ENCODE results near the gene TMEM150C. TPM values are rescaled to one million over a fixed set of nuclear protein-coding genes. Genes with fewer than 3 reads are reported as not detected.
"Not testable (repeated sequence)": the region's sequence is repeated elsewhere in the genome, so short reads cannot be mapped to it uniquely, and the experiment has no call there.

The TMEM150C gene
- total RNA-seq, 1 donor from 2014 or later: not detected

- intact Hi-C loops (cut with micrococcal nuclease); H3K27me3 Mint-ChIP-seq (ENCODE audit: insufficient read depth); H3K4me3 Mint-ChIP-seq; H3K4me1 Mint-ChIP-seq (ENCODE audit: low read depth); DNase-seq (ENCODE audit: low spot score); H3K9me3 Mint-ChIP-seq; H3K36me3 Mint-ChIP-seq (ENCODE audit: low read depth); H3K27ac Mint-ChIP-seq: not testable (repeated sequence)
Observed at GRCh38 chr4:82477469-82477868, 84.3 kb downstream of the TMEM150C start.

GRCh38 chr4:82475931-82476330, 85.9 kb downstream of the TMEM150C start:
- H3K4me1 Mint-ChIP-seq (ENCODE audit: low read depth); intact Hi-C loops (cut with micrococcal nuclease); H3K36me3 Mint-ChIP-seq (ENCODE audit: low read depth); H3K27ac Mint-ChIP-seq; DNase-seq (ENCODE audit: low spot score); H3K27me3 Mint-ChIP-seq (ENCODE audit: insufficient read depth); H3K9me3 Mint-ChIP-seq; H3K4me3 Mint-ChIP-seq: not testable (repeated sequence)

GRCh38 chr4:82473621-82474164, 88.1 kb downstream of the TMEM150C start:
- intact Hi-C loops (cut with micrococcal nuclease): no loop called here
- Mint-ChIP-seq H3K9me3 (no peaks in the 10 kb centered on the region), H3K27ac (no peak overlapping the region), H3K4me3 (no peak overlapping the region), H3K4me1 (ENCODE audit: low read depth) (no peaks in the 10 kb centered on the region), H3K27me3 (ENCODE audit: insufficient read depth) (no peaks in the 10 kb centered on the region), H3K36me3 (ENCODE audit: low read depth) (no peaks in the 10 kb centered on the region)
- no peak for DNase-seq (ENCODE audit: low spot score)

- H3K27ac Mint-ChIP-seq; intact Hi-C loops (cut with micrococcal nuclease); DNase-seq (ENCODE audit: low spot score); H3K4me3 Mint-ChIP-seq; H3K4me1 Mint-ChIP-seq (ENCODE audit: low read depth); H3K27me3 Mint-ChIP-seq (ENCODE audit: insufficient read depth); H3K9me3 Mint-ChIP-seq; H3K36me3 Mint-ChIP-seq (ENCODE audit: low read depth): not testable (repeated sequence)
Observed at GRCh38 chr4:82473080-82473479, 88.7 kb downstream of the TMEM150C start.

GRCh38 chr4:82469791-82470345, 91.9 kb downstream of the TMEM150C start:
- Mint-ChIP-seq H3K27ac (no peak overlapping the region), H3K36me3 (ENCODE audit: low read depth) (peaks cover 5% of the 10 kb centered on the region), H3K27me3 (ENCODE audit: insufficient read depth) (no peaks in the 10 kb centered on the region), H3K9me3 (no peaks in the 10 kb centered on the region), H3K4me3 (no peak overlapping the region), H3K4me1 (ENCODE audit: low read depth) (no peaks in the 10 kb centered on the region)
- intact Hi-C loops (cut with micrococcal nuclease): loop anchor here (10.0 kb wide), 3 partner anchors 385 to 815 kb away; partner anchors contain the start of genes COPS4 and COQ2
- DNase-seq (ENCODE audit: low spot score): no peak

GRCh38 chr4:82467471-82467870, 94.3 kb downstream of the TMEM150C start:
- Mint-ChIP-seq H3K36me3 (ENCODE audit: low read depth) (peaks cover 11% of the 10 kb centered on the region), H3K27ac (no peak overlapping the region), H3K4me1 (ENCODE audit: low read depth) (no peaks in the 10 kb centered on the region), H3K9me3 (no peaks in the 10 kb centered on the region), H3K27me3 (ENCODE audit: insufficient read depth) (no peaks in the 10 kb centered on the region), H3K4me3 (no peak overlapping the region)
- intact Hi-C loops (cut with micrococcal nuclease): loop anchor here (10.0 kb wide), 3 partner anchors 387 to 817 kb away; partner anchors contain the start of genes COPS4 and COQ2
- DNase-seq (ENCODE audit: low spot score): no peak

GRCh38 chr4:82463221-82463620, 98.6 kb downstream of the TMEM150C start:
- H3K4me1 Mint-ChIP-seq (ENCODE audit: low read depth): peaks cover 5% of the 10 kb centered on the region
- no peak overlapping the region for H3K27ac Mint-ChIP-seq
- H3K27me3 Mint-ChIP-seq (ENCODE audit: insufficient read depth): no peaks in the 10 kb centered on the region
- no peak for DNase-seq (ENCODE audit: low spot score)
- no peaks in the 10 kb centered on the region for H3K9me3 Mint-ChIP-seq
- H3K4me3 Mint-ChIP-seq: no peak overlapping the region
- peaks cover 22% of the 10 kb centered on the region for H3K36me3 Mint-ChIP-seq (ENCODE audit: low read depth)
- intact Hi-C loops (cut with micrococcal nuclease): loop anchor here (2.0 to 10.0 kb wide), 4 partner anchors 32 to 822 kb away; partner anchors contain the start of genes COPS4, COQ2, ENOPH1 and HNRNPDL

- peak; percentile 65 for DNase-seq (ENCODE audit: low spot score)
- intact Hi-C loops (cut with micrococcal nuclease): loop anchor here (1.0 to 10.0 kb wide), 5 partner anchors 32 to 822 kb away; partner anchors contain the start of genes COPS4, COQ2, ENOPH1 and HNRNPDL
- Mint-ChIP-seq H3K27me3 (ENCODE audit: insufficient read depth) (no peaks in the 10 kb centered on the region), H3K27ac (no peak overlapping the region), H3K9me3 (no peaks in the 10 kb centered on the region), H3K4me3 (no peak overlapping the region), H3K4me1 (ENCODE audit: low read depth) (peaks cover 5% of the 10 kb centered on the region), H3K36me3 (ENCODE audit: low read depth) (peaks cover 22% of the 10 kb centered on the region)
Observed at GRCh38 chr4:82462415-82462831, 99.4 kb downstream of the TMEM150C start.

- no peaks in the 10 kb centered on the region for H3K9me3 Mint-ChIP-seq
- H3K4me1 Mint-ChIP-seq (ENCODE audit: low read depth): peaks cover 5% of the 10 kb centered on the region
- H3K27ac Mint-ChIP-seq: peak overlapping the region; percentile 3
- H3K4me3 Mint-ChIP-seq: no peak overlapping the region
- H3K36me3 Mint-ChIP-seq (ENCODE audit: low read depth): peaks cover 23% of the 10 kb centered on the region
- no peak for DNase-seq (ENCODE audit: low spot score)
- no peaks in the 10 kb centered on the region for H3K27me3 Mint-ChIP-seq (ENCODE audit: insufficient read depth)
- intact Hi-C loops (cut with micrococcal nuclease): loop anchor here (1.0 to 10.0 kb wide), 5 partner anchors 31 to 823 kb away; partner anchors contain the start of genes COPS4, COQ2, ENOPH1 and HNRNPDL
Observed at GRCh38 chr4:82461710-82462109, 100.1 kb downstream of the TMEM150C start.

- Mint-ChIP-seq H3K9me3 (no peaks in the 10 kb centered on the region), H3K27ac (no peak overlapping the region), H3K4me3 (no peak overlapping the region)
Observed at GRCh38 chr4:82458729-82459128, 103.1 kb downstream of the TMEM150C start.

GRCh38 chr4:82457266-82457665, 104.5 kb downstream of the TMEM150C start:
- Mint-ChIP-seq H3K4me1 (ENCODE audit: low read depth) (peaks cover 5% of the 10 kb centered on the region), H3K9me3 (no peaks in the 10 kb centered on the region), H3K27me3 (ENCODE audit: insufficient read depth) (no peaks in the 10 kb centered on the region), H3K36me3 (ENCODE audit: low read depth) (peaks cover 29% of the 10 kb centered on the region), H3K27ac (no peak overlapping the region), H3K4me3 (no peak overlapping the region)
- intact Hi-C loops (cut with micrococcal nuclease): no loop called here
- DNase-seq (ENCODE audit: low spot score): no peak

More at GRCh38 chr4:82458729-82459128, 103.1 kb downstream of the TMEM150C start:
- DNase-seq (ENCODE audit: low spot score): no peak
- peaks cover 5% of the 10 kb centered on the region for H3K4me1 Mint-ChIP-seq (ENCODE audit: low read depth)
- H3K36me3 Mint-ChIP-seq (ENCODE audit: low read depth): peaks cover 27% of the 10 kb centered on the region
- H3K27me3 Mint-ChIP-seq (ENCODE audit: insufficient read depth): no peaks in the 10 kb centered on the region
- intact Hi-C loops (cut with micrococcal nuclease): no loop called here

GRCh38 chr4:82452026-82452425, 109.8 kb downstream of the TMEM150C start:
- Mint-ChIP-seq H3K27me3 (ENCODE audit: insufficient read depth) (no peaks in the 10 kb centered on the region), H3K4me1 (ENCODE audit: low read depth) (peaks cover 24% of the 10 kb centered on the region), H3K27ac (no peak overlapping the region), H3K4me3 (no peak overlapping the region), H3K9me3 (no peaks in the 10 kb centered on the region), H3K36me3 (ENCODE audit: low read depth) (peaks cover 51% of the 10 kb centered on the region)
- intact Hi-C loops (cut with micrococcal nuclease): no loop called here
- no peak for DNase-seq (ENCODE audit: low spot score)

GRCh38 chr4:82450966-82451755, 110.6 kb downstream of the TMEM150C start:
- peaks cover 24% of the 10 kb centered on the region for H3K4me1 Mint-ChIP-seq (ENCODE audit: low read depth)
- H3K27ac Mint-ChIP-seq: no peak overlapping the region
- intact Hi-C loops (cut with micrococcal nuclease): no loop called here
- no peaks in the 10 kb centered on the region for H3K27me3 Mint-ChIP-seq (ENCODE audit: insufficient read depth)
- H3K36me3 Mint-ChIP-seq (ENCODE audit: low read depth): peaks cover 48% of the 10 kb centered on the region
- H3K9me3 Mint-ChIP-seq: no peaks in the 10 kb centered on the region
- no peak overlapping the region for H3K4me3 Mint-ChIP-seq
- no peak for DNase-seq (ENCODE audit: low spot score)
